Ammon's horn (tissue), 1 donor: ENCODE measurements around the gene LARP1.
"Not testable (repeated sequence)": the region's sequence is repeated elsewhere in the genome, so short reads cannot be mapped to it uniquely, and the experiment has no call there.

ENCODE experiments used
- DNase-seq: peaks from one replicate; pipeline ENCODE4 v3.0.0-alpha.2; 2016; ENCODE audit warnings: low spot score

The LARP1 gene

DNA sequence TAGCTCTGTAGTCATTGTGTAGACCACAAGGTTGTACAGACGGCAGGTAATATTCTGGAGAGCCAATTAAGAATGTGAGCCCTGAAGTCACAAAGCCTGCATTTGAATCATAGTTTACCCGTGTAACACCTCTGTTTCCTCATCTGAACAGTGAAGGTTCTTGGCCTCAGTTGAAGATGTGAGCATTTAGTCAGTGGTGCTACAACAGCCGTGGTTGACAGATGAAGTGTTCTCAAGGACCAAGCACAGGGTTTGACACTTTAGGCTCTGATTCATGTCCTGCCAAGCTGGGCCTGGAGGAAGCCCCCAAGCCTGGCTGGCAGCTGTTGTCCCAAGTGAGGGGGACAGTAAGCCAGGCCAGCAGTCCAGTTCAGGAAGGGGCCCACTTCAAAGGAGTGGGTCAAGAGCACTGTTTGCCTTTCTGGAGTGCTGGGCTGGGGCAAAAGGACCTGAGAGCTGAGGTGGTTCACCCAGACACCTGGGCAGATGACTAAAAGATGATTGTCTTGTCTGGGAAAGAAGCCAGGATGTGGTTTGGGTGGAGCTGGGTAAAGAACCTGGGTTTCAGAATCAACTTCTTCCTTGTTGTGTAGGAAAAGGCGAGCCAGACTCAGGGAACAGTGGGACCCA is 74.5 kb downstream of the LARP1 start:
- no peak for DNase-seq

DNA sequence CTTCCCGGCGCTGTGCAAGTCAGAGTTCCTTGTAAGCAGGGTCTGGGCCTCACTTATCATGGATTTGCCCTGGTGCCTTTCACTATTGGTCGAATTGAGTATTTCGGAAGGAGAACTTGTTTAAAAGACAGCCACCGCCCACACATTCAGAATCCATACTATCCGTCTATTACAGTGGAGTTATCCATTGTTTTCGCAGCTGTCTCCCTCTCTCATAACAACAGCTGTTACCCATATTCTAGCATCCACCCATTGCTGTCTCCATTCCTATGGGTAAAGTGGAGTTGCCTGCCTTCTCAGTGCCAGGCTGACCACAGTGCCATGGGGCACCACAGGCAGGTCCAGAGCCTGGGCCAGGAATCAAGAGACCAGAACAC is 75.0 kb downstream of the LARP1 start:
- no peak for DNase-seq

GRCh38 chr5:154830596-154830995 is 75.4 kb downstream of the LARP1 start:
- DNase-seq, result no peak

DNA sequence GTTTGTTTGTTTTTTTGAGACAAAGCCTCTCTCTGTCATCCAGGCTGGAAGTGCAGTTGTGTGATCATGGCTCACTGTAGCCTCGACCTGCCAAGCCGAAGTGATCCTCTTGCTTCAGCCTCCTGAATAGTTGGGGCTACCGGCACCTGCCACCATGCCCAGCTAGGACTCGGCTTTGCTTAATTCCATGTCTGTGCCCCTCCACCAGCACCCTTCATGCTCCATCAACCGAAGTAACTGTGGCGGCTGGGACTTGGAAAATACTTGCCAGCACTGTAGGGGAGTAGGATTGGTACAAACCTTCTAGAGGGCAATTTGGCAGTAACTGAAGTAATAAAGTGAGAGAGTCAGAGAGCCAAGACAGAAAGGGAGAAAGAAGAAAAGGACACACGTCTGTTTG is 76.3 kb downstream of the LARP1 start:
- DNase-seq, result no peak

- DNase-seq, result not testable (repeated sequence)
Measured at GRCh38 chr5:154832804-154833203, 77.6 kb downstream of the LARP1 start.

DNA sequence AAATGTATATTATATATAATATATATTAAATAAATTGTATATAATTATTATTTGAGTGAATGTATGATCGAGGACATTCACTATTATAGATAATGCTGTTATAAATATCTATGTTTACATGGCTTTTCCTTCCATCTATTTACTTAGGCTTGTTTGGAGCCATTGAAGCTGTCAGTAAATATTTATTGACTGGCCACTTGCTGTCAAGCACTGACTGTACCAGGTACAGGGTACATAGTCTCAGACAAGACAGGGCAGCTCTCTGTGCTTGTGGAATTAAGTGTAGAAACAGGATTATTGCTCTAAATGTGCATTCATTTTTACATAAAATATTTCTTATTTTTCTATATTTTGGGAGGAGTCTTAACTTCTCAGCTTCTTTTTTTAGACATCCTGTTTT is 78.9 kb downstream of the LARP1 start:
- DNase-seq, result no peak

GRCh38 chr5:154835701-154836052 is 80.5 kb downstream of the LARP1 start:
- not testable (repeated sequence) for DNase-seq

DNA sequence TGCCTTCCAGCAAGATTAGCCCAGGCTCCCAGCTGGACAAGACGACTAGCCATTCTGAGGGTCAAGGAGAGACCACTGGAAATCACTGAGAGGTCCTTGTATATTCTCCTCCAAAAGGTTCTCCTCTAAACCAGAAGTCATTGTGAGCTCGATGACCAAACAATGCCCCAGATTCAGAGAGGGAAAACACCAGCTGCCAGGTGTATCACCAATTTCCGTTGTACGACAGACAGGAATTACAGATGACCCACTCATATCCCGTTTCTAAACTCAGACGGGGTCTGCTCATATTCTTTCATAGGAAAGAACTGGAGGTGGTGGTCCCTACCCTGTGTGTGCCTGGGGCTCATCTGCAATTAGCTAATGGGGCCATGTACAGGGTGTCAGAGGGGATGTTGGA is 81.0 kb downstream of the LARP1 start:
- DNase-seq, result no peak

DNA sequence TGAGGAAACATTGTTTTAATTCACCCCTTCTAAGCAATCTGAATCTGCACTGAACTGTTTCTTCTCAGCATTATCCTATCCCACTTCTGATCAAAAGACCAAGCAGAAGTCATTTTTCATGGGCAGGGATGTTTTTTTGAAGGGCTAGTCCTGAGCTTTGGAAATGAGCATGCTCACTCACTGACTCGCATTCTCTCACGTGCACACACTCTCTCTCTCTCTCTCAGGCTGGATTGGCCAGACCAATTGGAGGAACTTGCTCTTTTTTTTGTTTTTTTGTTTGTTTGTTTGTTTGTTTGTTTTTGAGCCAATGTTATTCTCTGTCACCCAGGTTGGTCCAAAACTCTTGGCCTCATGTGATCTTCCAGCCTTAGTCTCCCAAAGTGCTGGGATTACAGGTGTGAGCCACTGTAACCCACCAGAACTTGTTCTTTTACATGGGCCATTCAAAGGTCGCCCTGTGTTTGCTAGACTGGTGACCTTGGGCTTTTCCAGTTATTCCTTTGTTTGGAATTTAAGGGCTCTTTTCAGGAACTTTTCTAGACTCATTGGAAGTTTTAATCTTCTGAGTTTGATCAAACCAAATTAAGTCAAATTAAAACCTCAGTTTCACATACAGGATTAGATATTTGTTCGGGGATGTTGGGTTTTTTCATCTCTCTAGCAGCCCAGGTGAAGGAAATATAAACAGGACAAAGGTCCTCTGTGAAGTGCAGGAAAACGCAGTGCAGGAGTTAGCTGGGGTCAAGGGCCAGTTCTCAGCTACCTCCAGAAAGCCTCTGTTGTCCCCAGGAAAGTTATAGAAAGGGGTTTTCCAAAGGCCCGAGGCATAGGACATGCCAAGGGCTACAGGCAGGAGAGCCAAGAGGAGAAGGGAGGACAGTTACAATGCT is 82.1 kb downstream of the LARP1 start:
- no peak for DNase-seq

DNA sequence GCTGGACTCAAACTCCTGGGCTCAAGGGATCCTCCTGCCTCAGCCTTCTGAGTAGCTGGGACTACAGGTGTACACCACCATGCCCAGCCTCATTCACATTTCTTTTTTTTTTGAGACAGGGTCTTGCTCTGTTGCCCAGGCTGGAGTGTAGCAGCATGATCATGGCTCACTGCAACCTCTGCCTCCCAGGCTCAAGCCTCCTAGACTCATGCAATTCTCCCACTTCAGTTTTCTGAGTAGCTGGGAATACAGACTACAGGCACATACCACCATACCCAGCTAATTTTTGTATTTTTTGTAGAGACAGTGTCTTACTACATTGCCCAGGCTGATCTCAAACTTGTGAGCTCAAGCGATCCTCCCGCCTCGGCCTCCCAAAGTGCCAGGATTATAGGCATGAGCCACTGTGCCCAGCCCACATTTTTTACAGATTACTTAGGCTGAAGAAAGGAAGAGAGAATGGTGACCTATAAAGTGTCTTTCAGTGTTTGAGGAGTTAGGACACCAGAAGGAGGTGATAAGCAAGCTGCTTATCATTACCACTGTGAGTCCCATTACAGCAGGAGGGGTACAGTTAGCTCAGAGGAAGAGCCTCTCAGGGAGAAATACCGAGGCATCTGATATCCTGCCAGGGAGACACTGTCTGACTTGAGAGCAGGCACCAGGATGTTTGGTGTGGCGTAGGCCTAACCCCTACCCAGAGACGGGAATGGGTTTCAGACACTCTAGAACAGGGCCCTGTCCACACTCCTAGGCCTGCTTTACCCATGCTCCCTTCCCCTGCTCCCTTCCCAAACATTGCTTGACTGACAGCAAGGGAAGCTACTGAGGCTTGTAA is 85.5 kb downstream of the LARP1 start:
- DNase-seq, result no peak

GRCh38 chr5:154841273-154841661 is 86.1 kb downstream of the LARP1 start:
- DNase-seq, result no peak

GRCh38 chr5:154842689-154843530 is 87.7 kb downstream of the LARP1 start:
- no peak for DNase-seq

DNA sequence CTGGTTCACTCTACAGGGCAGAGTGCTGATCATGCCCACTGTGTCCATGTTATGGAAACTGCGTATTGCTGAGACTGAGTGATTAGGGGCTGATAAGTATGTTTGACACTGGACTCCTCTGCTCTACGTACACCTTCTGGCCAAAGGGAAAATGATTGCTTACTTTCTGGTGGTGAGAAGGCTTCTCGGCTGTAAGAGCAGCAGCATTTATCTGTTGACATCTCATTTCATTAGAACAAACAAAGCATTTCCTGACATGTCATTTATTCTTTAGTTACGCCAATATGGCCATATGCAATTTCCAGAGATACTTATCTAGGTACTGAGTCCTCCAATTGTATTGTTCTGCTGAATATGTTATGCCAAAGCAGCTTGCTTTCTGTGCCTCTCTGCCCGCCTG is 89.6 kb downstream of the LARP1 start:
- no peak for DNase-seq

GRCh38 chr5:154849264-154849785 is 94.1 kb downstream of the LARP1 start:
- DNase-seq, result peak; percentile 62

DNA sequence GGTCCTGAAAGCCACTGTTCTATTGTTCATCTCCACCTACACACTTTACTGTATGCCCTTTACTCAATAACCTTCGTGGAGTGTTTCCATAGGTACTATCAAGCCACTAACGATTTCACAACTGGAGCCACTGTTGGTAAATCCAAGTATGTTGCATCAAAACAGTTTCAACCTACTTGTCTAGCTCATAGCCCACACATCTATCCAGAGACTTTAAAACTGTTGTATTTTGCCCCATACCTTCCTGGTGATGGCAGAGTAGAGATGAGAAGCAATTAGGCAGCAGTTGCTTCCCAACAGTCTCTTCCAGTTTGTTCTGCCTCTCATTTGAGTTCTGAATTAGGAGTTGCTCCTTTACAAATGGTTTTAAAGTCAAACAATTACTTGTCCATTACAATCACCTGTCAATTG is 94.6 kb downstream of the LARP1 start:
- DNase-seq, result peak; percentile 38

DNA sequence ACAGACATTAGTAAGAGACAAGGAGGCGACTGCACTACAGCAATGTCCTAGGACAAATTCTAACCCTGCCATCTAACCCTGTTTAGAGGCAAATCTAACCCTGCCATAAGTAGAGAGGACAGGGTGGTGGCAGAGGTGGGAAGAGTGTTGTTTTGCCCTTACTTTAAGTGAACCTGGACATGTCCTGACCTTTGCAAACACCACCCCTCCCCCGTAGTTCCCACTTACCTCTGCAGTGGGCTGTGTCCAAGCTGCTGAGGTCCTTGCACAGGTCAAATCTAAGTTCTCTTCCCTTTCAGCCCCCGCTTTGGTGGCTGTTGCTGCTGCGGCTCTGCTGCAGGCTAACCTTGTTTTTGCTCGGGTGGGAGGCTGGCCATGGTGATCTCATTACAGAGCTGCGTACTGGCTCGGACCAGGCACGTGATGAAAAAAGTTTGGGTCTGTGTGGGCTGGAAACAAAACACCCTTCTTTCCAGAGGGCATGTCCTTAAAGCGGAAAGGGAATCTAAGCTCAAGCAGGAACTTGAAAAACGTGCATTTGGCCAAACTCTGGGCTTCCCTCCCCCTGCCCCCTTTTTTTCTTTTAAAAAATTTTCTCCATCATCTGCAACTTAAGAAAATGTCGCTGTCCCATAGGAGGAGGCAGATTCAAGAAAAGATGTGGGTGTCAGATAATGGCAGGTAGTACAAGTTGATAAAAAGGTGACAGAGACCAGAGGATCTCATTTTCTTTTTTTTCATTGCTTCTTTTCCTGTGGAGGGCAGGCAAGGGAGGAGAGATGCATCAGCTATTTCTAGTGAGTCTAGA is 95.3 kb downstream of the LARP1 start, which contains the start of gene FAXDC2:
Gene FAXDC2, minus strand, starts transcription at position 349 of the 808 bp plus-strand sequence. CDS start 12,425 bp downstream, outside the sequence.
- peak; percentile 90 for DNase-seq

GRCh38 chr5:154851351-154851750 is 96.2 kb downstream of the LARP1 start:
- DNase-seq, result no peak

GRCh38 chr5:154857530-154858296 is 102.5 kb downstream of the LARP1 start:
- DNase-seq, result peak; percentile 96

DNA sequence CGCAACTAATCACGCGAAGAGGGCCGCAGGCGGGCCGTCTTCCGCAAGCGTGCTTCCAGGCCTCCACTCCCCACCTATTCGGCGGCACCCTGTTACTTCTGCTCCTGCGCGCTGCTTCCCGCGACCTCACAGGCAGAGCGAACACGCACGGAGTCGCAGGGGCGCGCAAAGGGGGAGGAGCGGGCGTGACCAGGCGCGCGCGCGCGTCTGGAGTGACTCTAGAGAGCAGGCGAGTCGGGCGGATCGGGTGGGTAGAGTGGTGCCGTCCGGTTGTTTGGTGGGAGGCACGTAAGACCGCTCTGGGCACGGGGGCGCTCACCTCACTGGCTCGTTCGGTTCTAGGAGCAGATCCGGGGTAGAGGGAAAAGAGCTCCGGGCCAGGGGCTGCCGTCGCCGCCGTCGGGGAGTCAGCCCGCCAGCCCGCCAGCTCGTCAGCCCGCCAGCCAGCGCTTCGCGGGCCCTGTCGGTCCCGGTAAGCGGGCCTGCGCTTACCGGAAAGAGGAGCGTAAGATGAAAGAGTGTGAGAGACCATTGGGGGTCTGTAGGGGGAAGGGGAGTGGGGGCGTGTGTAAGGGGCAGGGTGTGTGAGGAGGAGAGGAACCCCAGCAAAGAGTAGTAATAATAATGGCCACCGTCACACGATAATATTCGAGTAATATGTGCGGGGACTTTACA is 103.3 kb downstream of the LARP1 start, which contains the start of gene CNOT8:
Gene CNOT8, plus strand, starts transcription at position 331 of the 675 bp plus-strand sequence. CDS start 4,652 bp downstream, outside the sequence.
- peak; percentile 99 for DNase-seq
